Right atrium auricular region (tissue), 2 donors: ENCODE data around the gene MRPL58. TPM values are rescaled to one million over a fixed set of nuclear protein-coding genes. Genes with fewer than 3 reads are reported as not detected.
"Not testable (repeated sequence)": the region's sequence is repeated elsewhere in the genome, so short reads cannot be mapped to it uniquely, and the experiment has no call there.

Source experiments
- DNase-seq: peaks from one replicate; pipeline ENCODE4 v3.0.0-alpha.2; 2019; ENCODE audit warnings: low spot score
- H3K27ac ChIP-seq, 2 donors: fragments of 200-600 bp; sonication (generic); 1 replicate in 1 of 2; 2 replicates in 1 of 2; pipeline ENCODE4 v1.5.1; 2016 to 2019
- H3K27me3 ChIP-seq, 2 donors: fragments of 200-600 bp; sonication (generic); one replicate each; pipeline versions ENCODE4 v1.5.1 to v1.6.0; 2017 to 2019
- H3K36me3 ChIP-seq: fragments of 200-600 bp; sonication (generic); one replicate; pipeline ENCODE4 v1.5.1; 2016
- H3K4me1 ChIP-seq, 2 donors: fragments of 200-600 bp; sonication (generic); one replicate each; pipeline versions ENCODE4 v1.5.1 to v1.6.0; 2017 to 2019
- H3K4me3 ChIP-seq, 2 donors: fragments of 200-600 bp; sonication (generic); 1 replicate in 1 of 2; 2 replicates in 1 of 2; pipeline ENCODE4 v1.5.1; 2017 to 2019; ENCODE audit warnings: mild to moderate bottlenecking in 1 of 2, moderate library complexity in 1 of 2
- H3K9me3 ChIP-seq, 2 donors: fragments of 200-600 bp; sonication (generic); one replicate each; pipeline ENCODE4 v1.5.1; 2019
- total RNA-seq, 2 donors: library from RNA; depleted of rRNA; stranded (reverse); fragments of >200 nt; gene quantifications; one replicate each; pipeline ENCODE4 v1.1.0, GENCODE V29; 2016
- TF ChIP-seq, protein P1 (sequence below), 2 donors: fragments of 200-600 bp; sonication (generic); IDR thresholded peaks; one replicate each; pipeline ENCODE4 v1.5.1; 2019; ENCODE audit warnings: antibody characterized with exemption in 2 of 2

Gene MRPL58
- total RNA-seq, 2 donors from 2014 or later, result 44.8 to 104 TPM

DNA sequence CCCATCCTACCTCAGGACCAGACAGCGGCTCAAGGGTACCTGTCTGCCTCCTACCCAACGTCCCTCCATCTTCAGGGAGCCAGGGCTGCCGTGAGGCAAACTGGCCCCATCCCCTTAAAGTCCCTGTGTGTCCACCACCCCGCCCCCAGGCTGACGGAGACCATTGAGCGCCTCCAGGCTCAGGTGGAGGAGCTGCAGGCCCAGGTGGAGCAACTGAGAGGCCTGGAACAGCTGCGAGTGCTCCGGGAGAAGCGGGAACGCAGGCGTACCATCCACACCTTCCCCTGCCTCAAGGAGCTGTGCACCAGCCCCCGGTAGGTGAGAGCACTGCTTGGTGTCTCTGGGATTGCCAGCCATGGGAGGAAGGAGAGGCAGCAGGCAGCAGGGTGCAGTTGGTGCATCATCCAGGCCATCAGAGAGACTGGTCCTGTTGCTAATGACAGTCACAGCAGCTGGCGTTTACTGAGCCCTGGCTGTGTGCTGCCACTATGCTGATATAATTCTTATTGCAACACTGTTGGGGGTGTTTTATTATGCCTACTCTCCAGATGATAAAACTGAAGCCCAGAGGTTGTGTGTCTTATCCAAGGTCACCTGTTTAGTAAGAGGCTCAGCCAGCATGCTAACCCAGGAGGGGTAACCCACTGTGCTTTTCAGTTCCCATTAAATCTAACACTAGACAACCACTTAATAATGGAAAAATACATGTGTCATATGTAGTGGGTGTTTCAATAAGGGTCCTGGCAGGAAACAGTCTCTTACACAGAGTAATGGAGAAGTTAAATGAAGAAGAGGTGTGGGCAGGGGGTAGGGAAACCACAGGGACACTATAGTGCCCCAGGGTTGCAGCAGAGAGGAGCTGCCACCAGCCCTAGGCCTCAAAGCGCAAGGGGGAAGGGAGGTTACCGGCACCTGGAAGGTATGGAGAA lies 10.3 kb upstream of the MRPL58 start:
- Histone ChIP-seq H3K4me1 (peaks cover 0 to 17% of the 10 kb centered on the region in 2 donors), H3K27ac (no peak overlapping the region), H3K9me3 (no peaks in the 10 kb centered on the region), H3K36me3 (peaks cover 54% of the 10 kb centered on the region), H3K4me3 (no peak overlapping the region), H3K27me3 (no peaks in the 10 kb centered on the region)
- TF ChIP-seq, protein P1, sequence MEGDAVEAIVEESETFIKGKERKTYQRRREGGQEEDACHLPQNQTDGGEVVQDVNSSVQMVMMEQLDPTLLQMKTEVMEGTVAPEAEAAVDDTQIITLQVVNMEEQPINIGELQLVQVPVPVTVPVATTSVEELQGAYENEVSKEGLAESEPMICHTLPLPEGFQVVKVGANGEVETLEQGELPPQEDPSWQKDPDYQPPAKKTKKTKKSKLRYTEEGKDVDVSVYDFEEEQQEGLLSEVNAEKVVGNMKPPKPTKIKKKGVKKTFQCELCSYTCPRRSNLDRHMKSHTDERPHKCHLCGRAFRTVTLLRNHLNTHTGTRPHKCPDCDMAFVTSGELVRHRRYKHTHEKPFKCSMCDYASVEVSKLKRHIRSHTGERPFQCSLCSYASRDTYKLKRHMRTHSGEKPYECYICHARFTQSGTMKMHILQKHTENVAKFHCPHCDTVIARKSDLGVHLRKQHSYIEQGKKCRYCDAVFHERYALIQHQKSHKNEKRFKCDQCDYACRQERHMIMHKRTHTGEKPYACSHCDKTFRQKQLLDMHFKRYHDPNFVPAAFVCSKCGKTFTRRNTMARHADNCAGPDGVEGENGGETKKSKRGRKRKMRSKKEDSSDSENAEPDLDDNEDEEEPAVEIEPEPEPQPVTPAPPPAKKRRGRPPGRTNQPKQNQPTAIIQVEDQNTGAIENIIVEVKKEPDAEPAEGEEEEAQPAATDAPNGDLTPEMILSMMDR (IDR thresholded peaks at IDR 0.05), result no peak
- no peak for DNase-seq

DNA sequence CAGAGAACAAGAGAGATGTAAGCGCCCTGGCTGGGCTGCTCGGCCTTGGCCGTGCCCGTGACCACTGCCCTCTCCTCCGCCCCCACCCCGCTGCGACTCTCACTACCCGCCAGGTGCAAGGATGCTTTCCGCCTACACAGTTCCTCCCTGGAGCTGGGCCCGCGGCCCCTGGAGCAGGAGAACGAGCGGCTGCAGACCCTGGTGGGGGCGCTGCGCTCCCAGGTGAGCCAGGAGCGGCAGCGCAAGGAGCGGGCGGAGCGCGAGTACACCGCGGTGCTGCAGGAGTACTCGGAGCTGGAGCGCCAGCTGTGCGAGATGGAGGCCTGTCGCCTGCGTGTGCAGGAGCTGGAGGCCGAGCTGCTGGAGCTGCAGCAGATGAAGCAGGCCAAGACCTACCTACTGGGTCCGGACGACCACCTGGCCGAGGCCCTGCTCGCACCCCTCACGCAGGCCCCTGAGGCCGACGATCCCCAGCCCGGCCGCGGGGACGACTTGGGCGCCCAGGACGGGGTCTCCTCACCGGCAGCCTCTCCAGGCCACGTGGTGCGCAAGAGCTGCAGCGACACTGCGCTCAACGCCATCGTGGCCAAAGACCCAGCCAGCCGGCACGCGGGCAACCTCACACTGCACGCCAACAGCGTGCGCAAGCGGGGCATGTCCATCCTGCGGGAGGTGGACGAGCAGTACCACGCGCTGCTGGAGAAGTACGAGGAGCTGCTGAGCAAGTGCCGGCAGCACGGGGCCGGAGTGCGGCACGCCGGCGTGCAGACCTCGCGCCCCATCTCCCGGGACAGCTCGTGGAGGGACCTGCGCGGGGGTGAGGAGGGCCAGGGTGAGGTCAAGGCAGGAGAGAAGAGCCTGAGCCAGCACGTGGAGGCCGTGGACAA lies 9.2 kb upstream of the MRPL58 start:
- TF ChIP-seq, protein P1 (IDR thresholded peaks at IDR 0.05), result no peak
- peaks cover 54% of the 10 kb centered on the region for H3K36me3 ChIP-seq
- DNase-seq, result no peak

DNA sequence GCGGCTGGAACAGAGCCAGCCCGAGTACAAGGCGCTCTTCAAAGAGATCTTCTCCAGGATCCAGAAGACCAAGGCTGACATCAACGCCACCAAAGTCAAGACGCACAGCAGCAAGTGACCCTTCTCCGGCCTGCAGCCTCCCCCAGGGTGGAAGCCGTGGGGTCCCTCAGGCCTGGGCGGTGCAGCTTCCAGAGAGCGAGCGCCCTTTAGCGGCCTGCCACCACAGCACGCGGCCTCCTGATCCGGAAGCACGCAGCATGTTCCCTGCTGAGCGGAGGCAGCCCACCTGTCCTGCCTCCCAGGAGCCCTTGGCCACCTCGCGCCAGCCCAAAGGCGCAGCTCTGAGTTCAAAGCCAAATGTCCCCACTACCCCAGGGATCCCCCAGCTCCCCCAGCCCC lies 8.5 kb upstream of the MRPL58 start:
- H3K36me3 ChIP-seq, result peaks cover 54% of the 10 kb centered on the region
- H3K27me3 ChIP-seq, result no peaks in the 10 kb centered on the region
- no peaks in the 10 kb centered on the region for H3K9me3 ChIP-seq
- peaks cover 0 to 9% of the 10 kb centered on the region in 2 donors for H3K4me1 ChIP-seq
- no peak for DNase-seq
- TF ChIP-seq, protein P1 (IDR thresholded peaks at IDR 0.05), result no peak
- no peak overlapping the region for H3K27ac ChIP-seq
- no peak overlapping the region for H3K4me3 ChIP-seq

More for the DNA sequence above, 9.2 kb upstream of the MRPL58 start:
- H3K4me3 ChIP-seq, result no peak overlapping the region
- H3K4me1 ChIP-seq, result peaks cover 0 to 15% of the 10 kb centered on the region in 2 donors
- no peaks in the 10 kb centered on the region for H3K9me3 ChIP-seq
- H3K27me3 ChIP-seq, result no peaks in the 10 kb centered on the region
- H3K27ac ChIP-seq, result no peak overlapping the region

DNA sequence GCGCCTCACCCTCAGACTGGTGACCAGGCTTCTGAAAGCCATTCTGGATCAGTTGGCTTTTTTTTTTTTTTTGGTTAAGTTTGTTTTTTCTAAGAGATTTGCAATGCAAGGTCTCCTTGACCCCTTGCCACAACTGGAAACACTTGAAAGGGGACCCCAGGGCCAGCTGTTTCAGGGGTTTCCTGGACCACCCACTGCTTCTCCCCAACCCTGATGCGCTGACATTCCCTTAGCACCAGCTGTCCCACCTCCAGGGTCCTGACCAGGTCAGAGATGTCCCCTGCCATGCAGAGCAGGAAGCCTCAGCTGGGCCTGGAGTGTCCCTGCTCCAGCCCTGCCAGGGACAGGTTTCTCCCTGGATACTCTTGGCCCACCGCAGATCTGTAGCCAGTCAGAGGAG lies 8.1 kb upstream of the MRPL58 start:
- peaks cover 0 to 5% of the 10 kb centered on the region in 2 donors for H3K4me1 ChIP-seq
- no peak for DNase-seq
- H3K9me3 ChIP-seq, result no peaks in the 10 kb centered on the region
- no peaks in the 10 kb centered on the region for H3K27me3 ChIP-seq
- TF ChIP-seq, protein P1 (IDR thresholded peaks at IDR 0.05), result no peak
- H3K27ac ChIP-seq, result no peak overlapping the region
- peaks cover 53% of the 10 kb centered on the region for H3K36me3 ChIP-seq
- no peak overlapping the region for H3K4me3 ChIP-seq

DNA sequence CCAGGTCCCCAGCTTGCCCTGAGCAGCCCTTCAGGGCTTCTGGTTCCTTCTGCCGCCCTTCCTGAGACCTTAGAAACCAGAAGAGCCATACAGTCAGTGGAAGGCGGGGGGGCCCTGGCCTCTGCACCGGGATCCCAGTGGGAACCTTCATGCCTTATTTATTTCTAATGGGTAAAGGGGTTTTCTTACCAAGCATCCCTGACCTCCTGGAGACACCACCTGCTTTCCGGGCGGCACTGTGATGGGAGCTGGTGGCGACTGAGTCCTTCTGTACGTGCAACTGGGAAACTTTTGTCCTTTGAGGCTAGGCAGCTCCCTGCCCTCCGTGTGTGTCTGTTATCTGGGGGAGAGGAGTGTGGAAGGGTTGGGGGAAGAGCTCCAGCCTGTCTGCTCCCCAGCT lies 7.2 kb upstream of the MRPL58 start:
- TF ChIP-seq, protein P1 (IDR thresholded peaks at IDR 0.05), result no peak
- Histone ChIP-seq H3K27ac (no peak overlapping the region), H3K27me3 (no peaks in the 10 kb centered on the region), H3K9me3 (no peaks in the 10 kb centered on the region), H3K36me3 (peaks cover 44% of the 10 kb centered on the region), H3K4me1 (no peaks in the 10 kb centered on the region), H3K4me3 (no peak overlapping the region)
- DNase-seq, result no peak

DNA sequence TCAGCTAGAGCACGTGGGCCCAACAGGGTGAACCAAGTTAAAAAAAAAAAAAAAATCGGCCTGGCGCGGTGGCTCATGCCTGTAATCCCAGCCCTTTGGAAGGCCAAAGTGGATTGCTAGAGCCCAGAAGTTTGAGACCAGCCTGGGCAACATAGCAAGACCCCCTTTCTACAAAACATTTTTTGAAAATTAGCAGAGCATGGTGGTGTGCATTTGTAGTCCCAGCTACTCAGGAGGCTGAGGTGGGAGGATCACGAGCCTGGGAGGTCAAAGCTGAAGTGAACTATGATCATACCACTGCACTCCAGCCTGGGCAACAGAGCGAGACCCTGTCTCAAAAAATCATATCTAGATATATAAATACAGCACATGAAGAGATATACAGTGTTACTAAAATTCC lies 6.4 kb upstream of the MRPL58 start:
- not testable (repeated sequence) for H3K27ac ChIP-seq, H3K27me3 ChIP-seq, DNase-seq, H3K4me3 ChIP-seq, H3K9me3 ChIP-seq, H3K4me1 ChIP-seq
- peaks cover 40% of the 10 kb centered on the region for H3K36me3 ChIP-seq
